ENCODE data around the gene ARHGAP22.

ARHGAP22 gene

DNA sequence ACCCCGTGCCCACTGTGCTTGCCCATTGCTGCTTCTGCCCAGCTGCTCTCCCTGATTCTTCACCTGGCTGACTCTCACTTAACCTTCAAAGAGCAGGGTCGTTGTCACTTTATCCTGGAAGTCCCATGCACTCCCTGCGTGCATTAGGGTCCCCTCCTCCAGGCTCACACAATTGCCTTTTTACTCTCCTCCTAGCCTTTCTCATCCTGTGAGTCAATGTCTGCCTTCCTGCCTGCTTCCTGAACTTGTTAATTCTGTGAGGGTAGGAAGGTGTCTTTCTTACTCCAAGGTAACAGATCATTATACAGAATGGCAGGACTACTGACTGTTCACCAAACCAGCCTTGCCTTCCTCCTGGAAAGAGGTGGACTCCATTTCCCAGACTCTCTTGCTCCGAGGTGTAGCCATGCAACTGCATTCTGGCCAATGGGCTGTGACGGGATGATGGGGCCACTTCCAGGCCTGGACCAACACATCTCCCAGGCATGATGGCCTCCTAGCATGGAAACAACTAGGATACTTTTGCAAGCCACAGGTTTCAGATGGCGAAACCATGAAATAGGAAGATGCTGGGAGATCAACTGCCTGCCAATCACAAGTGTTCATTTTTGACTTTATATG lies 54.7 kb downstream of the ARHGAP22 start:
- DNase-seq, result no peak

DNA sequence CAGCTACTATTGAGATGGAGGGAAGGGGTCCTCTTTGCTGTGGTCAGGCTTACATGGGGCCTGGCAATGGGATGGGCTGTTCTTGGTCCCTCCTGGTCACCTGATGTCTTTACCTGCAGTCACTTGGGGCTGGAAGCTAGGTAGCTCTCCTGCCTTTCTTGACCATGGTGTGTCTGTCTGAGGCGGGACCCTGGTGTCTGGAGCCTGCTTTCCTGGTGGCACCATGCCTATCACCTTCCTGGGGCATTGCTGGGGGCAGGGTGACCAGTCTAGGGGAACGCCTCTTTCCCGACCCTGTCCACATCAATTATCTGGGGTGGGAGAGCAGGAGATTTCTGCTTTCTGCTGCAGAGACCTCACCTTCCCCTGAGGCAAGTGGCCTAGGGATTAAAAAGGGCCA lies 55.6 kb downstream of the ARHGAP22 start:
- no peak for DNase-seq

DNA sequence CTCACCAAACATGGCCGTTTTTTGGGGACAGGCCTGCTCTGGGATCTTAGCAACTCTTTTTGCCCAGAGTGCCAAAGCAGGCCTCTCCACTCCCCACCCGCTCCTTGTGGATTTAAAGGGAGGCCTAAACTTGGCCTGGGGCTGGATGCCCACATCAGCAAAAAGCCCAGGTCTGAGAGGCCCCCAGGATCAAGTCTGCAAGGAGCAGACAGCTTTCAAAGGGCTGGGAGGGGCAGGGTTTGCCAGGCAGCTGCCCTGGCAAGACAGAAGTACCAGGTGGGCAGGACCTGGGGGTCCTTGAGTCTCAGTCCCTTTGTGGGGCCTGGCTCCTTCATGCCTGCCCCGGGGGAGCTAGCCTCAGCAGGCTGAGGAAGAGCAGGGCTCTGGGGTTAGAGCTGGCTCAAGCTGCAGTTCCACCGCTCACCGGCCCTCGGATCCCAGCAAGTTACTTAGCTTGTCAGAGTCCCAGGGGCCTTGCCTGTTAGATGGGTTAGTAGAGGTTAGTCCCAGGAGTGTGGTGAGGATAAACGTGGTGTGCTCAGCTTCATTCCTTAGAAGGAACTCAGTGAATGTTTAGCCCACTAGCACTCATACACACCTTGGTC lies 56.2 kb downstream of the ARHGAP22 start:
- DNase-seq, result no peak

DNA sequence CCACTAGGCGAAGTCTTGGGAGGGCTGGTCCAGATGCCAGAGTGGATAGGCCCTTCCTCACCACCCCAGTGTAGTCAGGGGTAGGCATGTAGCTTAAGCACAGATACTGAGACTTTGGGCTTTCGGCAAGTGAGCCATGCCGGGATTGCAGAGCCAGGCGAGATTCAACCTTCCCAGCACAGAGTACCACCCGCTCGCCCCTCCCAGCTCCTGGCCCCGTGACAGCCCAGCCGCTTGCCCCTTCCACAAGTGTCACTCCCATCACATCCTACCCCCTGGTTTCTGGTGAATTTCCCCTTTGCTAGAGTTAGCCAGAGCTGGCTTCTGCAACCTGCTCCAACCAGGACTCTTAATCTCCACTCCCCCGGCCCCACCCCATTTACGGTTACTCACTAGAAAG lies 56.9 kb downstream of the ARHGAP22 start:
- no peak for DNase-seq

DNA sequence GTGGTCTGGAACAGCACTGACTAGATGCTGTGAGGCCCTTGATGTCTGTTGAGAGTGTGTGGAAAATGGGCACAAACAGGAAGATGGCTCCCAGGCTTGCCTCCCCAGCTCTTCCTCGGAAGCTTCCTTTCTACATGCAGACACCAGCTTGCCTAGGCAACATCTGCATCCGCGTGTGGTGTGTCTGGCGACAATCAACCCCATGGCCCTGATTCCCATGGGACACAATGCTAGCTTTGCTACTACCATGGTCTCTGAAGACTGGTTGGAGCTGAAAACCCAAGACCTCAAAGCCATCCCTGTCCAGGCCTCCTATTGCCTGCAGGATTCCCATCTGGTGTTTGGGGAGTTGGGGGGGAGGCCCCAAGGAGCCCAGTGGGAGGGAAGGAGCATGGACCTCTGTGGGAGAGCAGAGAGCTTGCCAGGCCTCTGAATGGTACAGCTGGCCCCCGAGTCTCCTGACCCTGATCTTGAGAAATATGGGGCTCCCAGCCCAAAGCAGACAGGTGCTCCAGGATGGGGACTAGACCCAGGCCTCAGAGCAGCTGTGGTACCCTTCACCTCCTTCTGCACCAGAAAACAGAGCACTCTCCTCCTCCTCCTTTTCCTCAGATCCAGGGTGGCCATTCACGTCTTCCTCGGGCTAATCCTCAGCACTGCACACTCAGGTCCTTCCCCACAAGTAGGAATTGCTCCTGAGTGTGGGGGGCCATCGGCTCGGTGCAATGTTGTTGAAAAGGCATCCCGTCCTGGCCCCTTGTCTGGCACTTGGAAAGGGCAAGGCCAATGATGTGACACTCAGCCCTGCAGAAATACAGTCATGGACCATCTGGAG lies 57.6 kb downstream of the ARHGAP22 start:
- DNase-seq, result no peak

GRCh38 chr10:48545462-48546145 lies 59.3 kb downstream of the ARHGAP22 start:
- no peak for DNase-seq

- DNase-seq, result no peak
Observed at GRCh38 chr10:48543182-48543844, 61.6 kb downstream of the ARHGAP22 start.

GRCh38 chr10:48542471-48543181 lies 62.2 kb downstream of the ARHGAP22 start:
- no peak for DNase-seq

DNA sequence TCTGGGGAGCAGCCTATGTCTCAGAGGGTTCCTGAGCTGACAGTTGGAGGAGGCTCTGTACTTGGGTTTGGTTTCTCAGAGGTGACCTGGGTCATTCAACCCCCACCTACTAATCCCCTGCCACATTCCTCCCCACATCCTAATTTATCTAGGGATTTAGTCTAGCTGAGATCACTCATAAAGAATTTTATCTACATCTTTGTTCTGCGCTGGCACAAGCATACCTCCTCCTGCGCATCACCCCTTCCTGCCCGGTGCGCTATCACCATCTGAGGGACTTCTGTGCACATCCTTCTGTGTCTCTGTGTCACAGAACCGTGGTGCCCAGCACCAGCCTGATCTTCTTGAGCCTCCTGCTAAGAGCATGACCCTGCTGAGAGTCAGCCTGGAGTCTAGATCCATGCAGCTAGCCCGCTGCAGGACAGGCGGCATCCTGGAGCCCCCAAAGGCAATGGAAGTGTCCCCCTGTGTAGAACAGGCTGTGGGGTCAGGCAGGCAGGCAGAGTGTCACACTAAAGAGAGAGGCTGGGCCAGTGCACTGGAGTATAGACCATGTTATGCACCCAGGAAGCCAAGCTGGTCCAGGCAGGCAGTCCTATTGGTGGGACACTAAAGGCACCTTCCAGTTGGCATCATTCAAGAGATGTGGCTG lies 63.6 kb downstream of the ARHGAP22 start:
- DNase-seq, result no peak

- no peak for DNase-seq
Observed at GRCh38 chr10:48538611-48539010, 66.3 kb downstream of the ARHGAP22 start.

- DNase-seq, result no peak
Observed at GRCh38 chr10:48536916-48537890, 67.7 kb downstream of the ARHGAP22 start.

- DNase-seq, result no peak
Observed at GRCh38 chr10:48536156-48536500, 68.7 kb downstream of the ARHGAP22 start.

- DNase-seq, result no peak
Observed at GRCh38 chr10:48535416-48536155, 69.3 kb downstream of the ARHGAP22 start.

GRCh38 chr10:48533951-48534720 lies 70.7 kb downstream of the ARHGAP22 start:
- peak; percentile 60 for DNase-seq

GRCh38 chr10:48533540-48533939 lies 71.3 kb downstream of the ARHGAP22 start:
- DNase-seq, result no peak

DNA sequence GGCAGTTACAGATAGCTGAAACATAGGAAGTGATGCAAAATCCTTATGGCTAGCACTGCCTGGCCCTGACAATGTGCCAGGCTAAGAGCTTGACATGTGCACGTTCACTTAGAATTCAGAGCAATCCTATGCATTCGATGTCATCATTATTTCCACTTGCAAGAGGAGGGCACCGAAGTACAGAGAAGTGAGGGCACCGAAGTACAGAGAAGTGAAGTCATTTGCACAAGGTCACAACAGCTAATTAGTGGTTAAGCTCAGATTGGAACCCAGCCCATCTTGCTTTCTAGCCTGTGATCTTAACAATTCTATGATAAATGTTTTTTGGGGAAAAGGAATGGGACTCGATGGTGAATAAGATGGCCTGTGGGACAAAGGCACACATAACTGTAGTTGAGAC lies 73.4 kb downstream of the ARHGAP22 start:
- DNase-seq, result no peak

DNA sequence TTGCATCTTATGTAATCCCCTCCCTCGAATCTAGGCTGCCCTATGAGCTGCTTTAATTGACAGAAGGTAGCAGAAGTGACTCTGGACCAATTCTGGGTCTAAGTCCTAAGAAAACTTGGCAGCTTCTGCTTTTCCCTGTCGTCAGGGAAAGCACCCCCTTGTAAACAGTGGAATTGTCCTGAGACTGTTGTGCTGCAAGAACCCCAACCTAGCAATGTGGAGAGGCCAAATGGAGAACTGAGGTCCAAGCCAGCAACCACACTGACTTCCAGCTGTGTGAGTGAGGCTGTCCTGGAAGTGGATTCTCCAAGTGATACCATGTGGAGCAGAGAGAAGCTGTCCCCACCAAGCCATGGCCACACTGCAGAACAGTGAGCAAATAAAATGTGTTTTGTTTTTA lies 75.5 kb downstream of the ARHGAP22 start:
- no peak for DNase-seq

DNA sequence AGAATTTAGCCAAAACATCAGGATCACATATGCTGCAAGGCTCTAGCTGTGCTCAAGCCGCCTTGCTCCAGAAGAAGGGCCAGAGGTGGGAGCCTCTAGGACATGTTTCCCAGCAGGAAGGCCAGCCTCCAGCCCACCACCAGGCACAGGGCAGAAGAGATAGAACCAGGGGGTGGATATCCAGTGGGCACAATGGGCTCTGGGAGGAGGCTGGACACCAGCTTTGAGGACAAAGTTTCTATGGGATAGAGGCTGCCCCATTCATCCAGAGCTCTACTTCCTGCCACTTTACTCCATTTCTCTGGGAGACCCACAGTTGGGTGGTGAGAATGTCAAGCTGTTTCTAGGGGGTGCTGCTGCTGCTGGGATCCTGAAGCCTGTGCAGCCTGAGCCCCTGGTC lies 77.1 kb downstream of the ARHGAP22 start:
- DNase-seq, result no peak

Data from left hindlimb (tissue), 1 donor.